Astrocyte of the cerebellum (primary cell): ENCODE data around the gene CEMIP.

ENCODE experiments used
- DNase-seq: peaks from one replicate; pipeline ENCODE4 v3.0.0-alpha.2; 2011; ENCODE audit warnings: low read depth
- H3K4me3 ChIP-seq: 2 replicates; pipeline ENCODE4 v1.5.1; 2011; ENCODE audit warnings: mild to moderate bottlenecking, low read depth, low read length, moderate library complexity
- CTCF ChIP-seq: IDR thresholded peaks from 2 replicates; pipeline ENCODE4 v1.5.1; 2012; ENCODE audit warnings: low read length, low read depth, moderate library complexity, mild to moderate bottlenecking; ENCODE audit errors: missing control alignments
- in situ Hi-C: cut with HindIII; loops from 2 replicates; pipeline ENCODE4 v1.10.0; 2017; ENCODE audit warnings: low sequenced_read_pairs

Gene CEMIP

GRCh38 chr15:80816936-80817335 is 37.8 kb downstream of the CEMIP start:
- TF ChIP-seq CTCF: no peak
- no peak for DNase-seq
- in situ Hi-C loops: no loop called here
- no peak overlapping the region for H3K4me3 ChIP-seq

DNA sequence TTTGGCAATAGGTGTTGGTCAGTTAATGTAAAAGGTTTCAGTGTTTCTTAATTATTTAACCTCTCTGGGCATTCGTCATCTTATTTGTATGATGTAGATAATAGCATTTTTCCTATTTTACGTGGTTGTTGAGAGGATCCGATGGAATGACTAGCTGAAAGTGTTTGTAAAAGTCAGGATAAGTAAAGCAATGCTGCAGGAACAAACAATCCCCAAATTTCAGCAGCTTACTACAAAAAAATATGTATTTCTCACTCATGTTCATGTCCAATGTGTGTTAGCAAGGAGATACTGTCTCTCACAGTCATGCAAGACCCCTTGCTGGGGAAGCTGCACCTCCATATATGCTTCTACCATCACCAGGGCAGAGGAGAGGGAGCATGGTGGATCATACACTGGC is 38.7 kb downstream of the CEMIP start:
- in situ Hi-C loops: no loop called here
- H3K4me3 ChIP-seq: no peak overlapping the region
- DNase-seq: no peak
- TF ChIP-seq CTCF: no peak

GRCh38 chr15:80819001-80819400 is 39.8 kb downstream of the CEMIP start:
- in situ Hi-C loops: no loop called here
- no peak for TF ChIP-seq CTCF
- no peak overlapping the region for H3K4me3 ChIP-seq
- DNase-seq: no peak

- TF ChIP-seq CTCF: no peak
- DNase-seq: no peak
These were observed 40.9 kb downstream of the CEMIP start for GRCh38 chr15:80820092-80820491.

DNA sequence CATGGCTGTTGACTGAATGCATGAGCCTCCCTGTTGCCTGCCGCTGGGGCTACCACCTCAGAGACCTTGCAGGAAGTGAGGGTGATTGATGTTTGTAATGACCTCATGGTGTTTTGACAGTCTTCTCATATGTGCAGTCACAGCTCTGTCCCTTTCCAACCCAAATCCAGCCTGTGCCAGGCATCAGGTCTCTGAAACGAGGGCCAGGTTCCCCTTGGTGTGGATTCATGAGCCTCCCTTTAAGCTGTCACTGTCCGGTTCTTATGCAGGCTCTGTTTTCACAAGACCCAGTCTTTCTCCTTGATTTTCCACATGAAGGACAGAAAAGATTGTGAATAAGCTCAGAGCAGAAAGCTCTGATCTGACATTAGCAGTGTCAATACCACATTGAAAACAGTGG is 43.1 kb downstream of the CEMIP start:
- no peak for TF ChIP-seq CTCF
- in situ Hi-C loops: no loop called here
- no peak overlapping the region for H3K4me3 ChIP-seq
- no peak for DNase-seq

More at GRCh38 chr15:80820092-80820491, 40.9 kb downstream of the CEMIP start:
- in situ Hi-C loops: no loop called here
- H3K4me3 ChIP-seq: no peak overlapping the region

- in situ Hi-C loops: no loop called here
- no peak overlapping the region for H3K4me3 ChIP-seq
These were observed 43.5 kb downstream of the CEMIP start for GRCh38 chr15:80822676-80823075.

More at GRCh38 chr15:80822676-80823075, 43.5 kb downstream of the CEMIP start:
- DNase-seq: no peak
- no peak for TF ChIP-seq CTCF
